GM18951 (cell line): ENCODE data around the gene DYNLRB2.

Source experiments
- POLR2A ChIP-seq: IDR thresholded peaks from 4 replicates; pipeline ENCODE4 v1.6.1; 2011; ENCODE audit warnings: mild to moderate bottlenecking; ENCODE audit not compliant: insufficient read length, insufficient read depth; ENCODE audit errors: extremely low read depth
- in situ Hi-C: fragments of 300-500 bp; cut with MboI; formaldehyde crosslinking; loops from one replicate; pipeline ENCODE4 v1.12.0; 2022; ENCODE audit warnings: low sequenced_read_pairs, mixed read lengths, inconsistent platforms; ENCODE audit not compliant: unreplicated experiment

DYNLRB2 gene

DNA sequence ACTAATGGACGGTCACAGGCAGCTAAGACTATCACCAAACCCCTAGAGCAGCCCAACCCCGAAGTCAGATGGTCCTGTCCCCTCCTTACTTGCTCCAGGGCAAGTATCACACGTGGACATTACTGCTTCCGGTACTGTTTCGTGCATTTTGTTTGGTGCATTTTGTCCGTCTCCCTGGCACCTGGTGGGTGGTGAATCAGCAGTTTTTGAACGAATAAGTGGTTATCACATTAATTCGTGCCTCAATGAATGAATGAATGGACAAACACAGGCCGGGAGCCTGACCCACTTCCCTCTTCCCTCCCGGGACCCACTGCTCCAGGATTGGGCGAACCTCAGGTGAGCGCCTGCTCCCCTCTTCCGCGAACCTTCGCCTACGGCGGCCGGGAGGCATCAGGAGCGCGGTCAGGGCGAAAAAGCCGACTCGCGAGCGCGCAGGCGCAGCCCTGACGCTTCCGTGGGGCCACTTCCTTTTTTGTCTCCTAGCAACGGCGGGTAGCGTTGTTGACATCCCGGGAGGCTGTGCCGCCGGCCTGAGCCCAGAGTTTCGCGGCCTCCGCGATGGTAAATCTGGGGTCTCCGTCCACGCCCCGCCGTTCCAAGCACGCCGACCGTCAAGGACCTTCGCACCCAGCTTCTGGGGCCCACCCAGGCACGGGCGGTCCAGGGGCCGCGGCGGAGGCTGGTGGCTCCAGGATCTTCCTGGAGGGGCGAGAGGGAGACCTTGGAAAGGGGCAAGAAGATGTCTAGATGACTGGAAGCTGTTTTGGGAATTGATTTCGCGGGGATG is at the start of gene DYNLRB2:
TSS of gene DYNLRB2 (plus strand) at position 478 of the 790 bp plus-strand sequence. CDS start at position 562, 84 bp downstream.
- peak; percentile 74 for TF ChIP-seq POLR2A
- in situ Hi-C loops = no loop called here

DNA sequence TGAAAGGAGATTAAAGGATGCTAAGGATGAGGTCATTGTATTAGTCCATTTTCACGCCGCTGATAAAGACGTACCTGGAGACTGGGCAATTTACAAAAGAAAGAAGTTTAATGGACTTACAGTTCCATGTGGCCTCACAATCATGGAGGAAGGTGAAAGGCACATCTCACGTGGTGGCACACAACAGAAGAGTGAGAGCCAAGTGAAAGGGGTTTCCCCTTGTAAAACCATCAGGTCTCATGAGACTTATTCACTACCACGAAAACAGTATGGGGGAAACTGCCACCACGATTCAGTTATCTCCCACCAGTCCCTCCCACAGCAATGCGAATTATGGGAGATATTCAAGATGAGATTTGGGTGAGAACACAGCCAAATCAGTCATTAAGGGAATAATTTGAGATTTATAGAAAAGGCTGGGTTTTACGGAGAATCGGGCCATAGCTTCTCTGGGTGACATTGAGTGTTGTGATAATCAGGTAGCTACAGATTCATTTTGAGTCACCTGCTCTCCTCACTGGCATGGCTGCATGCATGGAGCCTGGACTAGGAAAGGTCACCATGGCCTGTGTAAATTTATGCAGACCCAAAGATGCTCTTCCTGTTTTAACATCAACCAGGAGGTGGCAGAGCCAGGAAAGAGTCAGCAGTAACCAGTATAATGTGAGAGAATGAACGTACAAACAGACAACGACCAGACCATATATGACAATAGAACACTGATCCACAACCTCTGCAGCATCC is 40.5 kb upstream of the DYNLRB2 start:
- no peak for TF ChIP-seq POLR2A

DNA sequence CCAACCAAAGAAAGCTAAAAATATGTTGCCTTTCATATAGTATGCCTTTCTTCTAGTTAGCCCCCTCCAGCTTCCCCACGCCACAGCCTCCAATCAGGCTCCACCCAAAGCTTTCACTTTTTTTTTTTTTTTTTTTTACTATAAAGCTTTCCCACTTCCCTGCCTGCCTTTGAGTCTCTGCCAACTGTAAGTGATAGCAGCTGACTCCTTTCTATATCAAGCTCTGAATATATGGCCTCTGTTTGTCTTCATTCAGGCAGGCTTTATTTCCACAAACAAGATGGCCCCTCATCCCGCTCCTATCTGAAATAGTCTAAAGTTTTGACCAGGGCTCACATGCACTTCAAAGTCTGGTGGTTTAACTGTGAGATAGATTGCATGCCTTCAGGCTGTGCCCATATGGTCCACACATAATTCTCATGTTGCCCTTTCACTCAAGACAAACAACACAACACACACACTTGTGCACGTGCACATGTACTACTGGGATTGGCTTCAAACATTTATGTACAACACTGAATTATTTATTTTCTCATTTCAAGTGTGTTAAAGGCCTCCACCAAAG is 39.8 kb upstream of the DYNLRB2 start:
- TF ChIP-seq POLR2A = no peak
- in situ Hi-C loops = no loop called here

More for the DNA sequence above, 40.5 kb upstream of the DYNLRB2 start:
- in situ Hi-C loops = no loop called here

DNA sequence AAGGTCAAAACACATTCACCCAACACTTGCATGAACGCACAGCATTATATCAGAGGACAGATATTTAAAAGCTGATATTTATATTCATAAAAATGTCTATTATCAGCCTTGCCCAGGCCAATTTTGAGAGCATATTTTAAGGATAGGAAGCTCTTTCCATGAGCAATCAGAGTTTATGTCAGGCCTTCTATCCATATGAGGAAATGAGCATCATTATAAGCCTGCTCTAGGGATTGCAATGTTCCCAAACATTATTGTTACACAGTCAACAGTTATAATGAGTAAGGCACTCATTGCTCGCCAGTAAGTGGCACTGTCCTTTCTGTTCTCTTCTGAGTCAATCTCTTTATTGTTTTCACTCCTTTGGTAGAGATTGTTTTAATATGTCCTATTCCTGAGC is 37.7 kb upstream of the DYNLRB2 start:
- TF ChIP-seq POLR2A = no peak
- in situ Hi-C loops = no loop called here

DNA sequence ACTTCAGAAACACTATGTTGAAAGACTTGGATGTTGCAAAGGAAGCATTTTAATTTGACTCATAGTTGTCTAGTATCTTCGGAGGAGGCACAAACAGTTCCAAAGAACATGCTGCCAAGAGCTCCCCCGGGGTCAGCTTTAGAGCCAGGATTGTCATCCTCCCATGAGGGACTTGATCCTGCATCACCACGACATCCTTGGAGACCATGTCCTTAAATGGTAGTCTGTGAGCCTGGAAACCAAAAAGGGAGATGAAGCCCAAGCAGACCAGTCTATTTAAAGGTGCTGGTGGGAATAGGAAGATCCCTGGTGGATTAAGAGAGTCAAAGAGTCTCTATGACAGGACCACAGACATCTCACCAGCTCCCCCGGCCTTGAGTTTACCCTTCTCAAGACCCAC is 33.3 kb upstream of the DYNLRB2 start:
- TF ChIP-seq POLR2A = no peak
- in situ Hi-C loops = no loop called here

DNA sequence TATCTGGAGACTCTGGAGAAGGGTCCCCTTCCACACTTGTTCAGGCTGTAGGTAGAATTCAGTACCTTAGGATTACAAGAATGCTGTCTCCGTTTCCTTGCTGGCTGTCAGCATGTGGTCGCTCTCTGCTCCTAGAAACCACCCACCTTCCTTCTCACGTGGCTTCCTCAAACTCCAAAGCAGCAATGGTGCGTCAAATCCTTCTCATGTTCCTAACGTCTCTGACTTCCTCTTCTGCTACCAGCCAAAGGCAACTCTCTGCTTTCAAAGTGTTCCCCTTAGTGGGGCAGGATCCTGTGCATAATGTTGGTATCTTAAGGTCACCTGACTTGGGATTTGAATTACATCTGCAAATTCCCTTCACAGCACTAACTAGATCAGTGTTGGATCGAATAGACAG is 30.9 kb upstream of the DYNLRB2 start:
- in situ Hi-C loops = no loop called here
- TF ChIP-seq POLR2A = no peak

DNA sequence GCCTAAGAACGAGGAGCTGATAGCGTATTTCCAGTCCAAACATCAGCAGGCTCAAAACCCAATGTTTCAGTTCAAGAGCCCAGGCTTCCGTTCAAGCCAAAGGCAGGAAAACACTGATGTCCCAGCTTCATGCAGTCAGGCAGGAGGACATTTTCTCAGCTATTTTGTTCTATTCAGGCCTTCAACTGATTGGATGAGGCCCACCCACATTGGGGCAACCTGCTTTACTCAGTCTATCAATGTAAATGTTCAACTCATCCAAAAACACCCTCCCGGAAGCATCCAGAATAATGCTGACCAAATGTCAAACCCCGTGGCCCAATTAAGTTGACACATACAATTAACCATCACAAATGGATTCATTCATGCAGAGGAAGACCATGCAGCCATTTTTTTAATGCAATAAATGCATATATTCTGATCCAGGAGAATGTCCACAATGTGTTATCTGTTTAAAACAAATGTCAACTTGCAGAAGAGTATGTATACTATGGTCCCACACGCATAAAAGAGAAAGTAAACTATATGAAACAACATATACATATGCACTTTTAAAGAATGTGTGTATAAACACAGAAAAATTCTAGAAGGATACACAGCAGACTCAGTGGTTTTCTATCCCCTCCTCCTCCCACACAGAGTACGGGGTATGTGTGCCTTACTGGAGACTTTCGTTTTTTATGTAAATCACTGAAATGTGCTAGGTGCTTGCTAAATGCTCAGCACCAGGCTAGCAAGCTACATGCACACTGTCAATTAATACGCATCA is 28.8 kb upstream of the DYNLRB2 start:
- in situ Hi-C loops = no loop called here
- TF ChIP-seq POLR2A = no peak

DNA sequence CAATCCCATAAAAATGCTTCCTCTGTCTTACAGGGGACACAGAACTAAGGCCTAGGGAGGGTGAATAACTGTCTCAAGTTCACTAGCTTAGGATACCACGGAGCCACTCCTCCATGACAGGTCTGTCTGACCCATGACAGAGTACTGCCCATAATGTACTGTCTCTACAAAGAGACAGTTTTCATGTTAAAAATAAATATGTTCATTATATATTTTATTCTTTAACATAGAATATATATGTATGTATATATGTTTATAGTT is 28.3 kb upstream of the DYNLRB2 start:
- in situ Hi-C loops = no loop called here
- TF ChIP-seq POLR2A = no peak

DNA sequence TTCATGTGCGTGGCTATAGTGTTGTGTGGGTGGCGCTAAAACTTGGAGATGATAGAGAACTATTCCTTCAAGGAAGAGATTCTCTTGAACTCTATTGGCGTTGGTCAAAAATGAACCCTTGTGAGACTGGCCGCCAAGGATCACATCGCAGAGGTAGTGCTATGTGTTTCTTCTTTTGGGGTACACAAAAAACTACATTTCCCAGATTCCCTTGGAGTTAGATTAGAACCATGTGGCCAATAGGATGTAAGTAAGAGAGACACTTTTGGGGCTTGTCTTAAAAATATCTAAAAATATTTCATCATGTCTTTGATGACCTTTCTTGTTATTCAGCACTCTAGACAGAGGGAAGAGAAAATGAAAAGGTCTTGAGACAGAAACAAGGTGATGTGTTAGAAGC is 25.4 kb upstream of the DYNLRB2 start:
- in situ Hi-C loops = no loop called here
- TF ChIP-seq POLR2A = no peak

DNA sequence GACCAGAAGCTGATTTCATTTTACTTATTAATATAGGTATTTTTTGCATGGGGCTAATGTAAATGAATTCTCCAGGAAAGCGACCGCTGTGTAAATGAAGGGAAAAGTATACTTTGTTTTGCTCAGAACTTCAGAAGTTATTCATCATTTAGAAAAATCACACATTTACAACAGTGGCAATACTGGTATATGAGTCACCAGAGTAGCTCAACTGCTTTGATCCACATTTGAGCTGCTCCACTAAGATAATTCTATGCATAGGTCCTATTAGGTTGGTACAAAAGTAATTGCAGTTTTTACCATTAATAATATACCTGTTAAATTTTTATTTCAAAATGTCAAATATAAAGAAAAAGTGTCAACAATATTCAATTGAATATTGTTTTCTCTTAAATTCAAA is 22.9 kb upstream of the DYNLRB2 start:
- no peak for TF ChIP-seq POLR2A
- in situ Hi-C loops = no loop called here

DNA sequence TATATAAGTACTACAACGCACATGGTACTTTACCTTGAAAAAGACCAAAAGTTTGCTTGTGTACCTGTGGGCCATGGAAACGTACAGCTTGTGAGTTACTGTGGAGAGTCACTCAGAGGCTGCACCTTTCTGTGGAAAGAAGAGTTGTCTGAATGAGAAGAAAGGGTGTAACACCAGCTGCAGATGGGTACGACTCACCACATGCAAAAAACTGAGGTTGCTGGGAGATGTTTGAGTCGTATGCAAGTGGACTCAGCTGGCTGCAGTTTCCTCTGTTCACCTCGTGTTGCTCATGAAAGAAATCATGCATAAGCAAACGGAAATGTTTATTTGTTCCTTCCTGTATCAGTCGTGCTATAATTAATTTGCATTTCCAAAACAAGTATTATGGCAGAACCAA is 22.4 kb upstream of the DYNLRB2 start:
- in situ Hi-C loops = no loop called here
- no peak for TF ChIP-seq POLR2A

DNA sequence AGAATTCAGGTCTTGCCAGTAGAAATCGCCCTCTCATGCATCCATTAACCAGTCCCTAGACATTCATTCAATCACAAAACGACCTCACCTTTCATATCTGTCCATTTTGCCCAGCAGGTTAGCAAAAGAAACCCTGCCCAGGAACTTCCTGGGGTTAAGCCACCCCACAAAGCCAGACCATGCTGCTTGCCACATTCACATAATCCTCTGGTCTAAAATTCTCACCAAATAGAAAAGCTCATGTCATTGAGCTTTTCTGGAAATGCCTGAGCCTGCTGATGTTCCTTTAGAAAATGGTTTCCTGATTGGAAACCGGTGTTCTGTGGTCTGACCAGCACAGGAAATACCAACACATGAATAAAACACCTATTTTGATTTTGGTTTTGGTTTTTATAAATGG is 21.6 kb upstream of the DYNLRB2 start:
- in situ Hi-C loops = no loop called here

DNA sequence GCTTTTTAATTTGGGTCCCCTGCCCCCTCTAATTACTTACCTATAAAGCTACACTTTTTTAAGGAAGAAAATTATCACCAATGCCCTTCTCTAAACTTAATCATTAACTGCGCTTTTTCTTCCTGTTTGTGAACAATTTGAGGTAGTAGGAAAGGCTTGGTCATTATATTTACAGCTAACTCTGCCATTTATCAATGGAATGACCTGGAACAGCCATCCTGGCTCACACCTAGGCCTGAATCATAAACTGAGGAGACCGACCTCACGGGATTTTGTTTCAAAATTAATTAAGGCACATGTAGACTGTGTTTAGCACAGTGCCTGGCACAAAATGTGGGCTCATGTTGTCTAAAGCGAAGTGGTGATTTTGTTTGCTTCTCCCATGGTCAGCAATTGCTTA is 15.4 kb upstream of the DYNLRB2 start:
- in situ Hi-C loops = no loop called here
- TF ChIP-seq POLR2A = no peak

More for the DNA sequence above, 21.6 kb upstream of the DYNLRB2 start:
- no peak for TF ChIP-seq POLR2A
